Vagina (tissue), 2 donors: Measurements from ENCODE around the gene ACTA1.

Experiments used
- POLR2A ChIP-seq, 2 donors: fragments of 450-650 bp; IDR thresholded peaks; one replicate each; pipeline ENCODE4 v1.6.1; 2017; ENCODE audit warnings: antibody characterized with exemption in 2 of 2, mild to moderate bottlenecking in 2 of 2, moderate library complexity in 2 of 2
- TF ChIP-seq, protein P1 (sequence below), 3 experiments: fragments of 450-650 bp in 2 of 3; fragments of 200-600 bp in 1 of 3; sonication (generic) in 1 of 3; IDR thresholded peaks; one replicate each; pipeline ENCODE4 v1.5.1; 2017 to 2019; ENCODE audit warnings: antibody characterized with exemption in 3 of 3, mild to moderate bottlenecking in 2 of 3, moderate library complexity in 2 of 3

DNA sequence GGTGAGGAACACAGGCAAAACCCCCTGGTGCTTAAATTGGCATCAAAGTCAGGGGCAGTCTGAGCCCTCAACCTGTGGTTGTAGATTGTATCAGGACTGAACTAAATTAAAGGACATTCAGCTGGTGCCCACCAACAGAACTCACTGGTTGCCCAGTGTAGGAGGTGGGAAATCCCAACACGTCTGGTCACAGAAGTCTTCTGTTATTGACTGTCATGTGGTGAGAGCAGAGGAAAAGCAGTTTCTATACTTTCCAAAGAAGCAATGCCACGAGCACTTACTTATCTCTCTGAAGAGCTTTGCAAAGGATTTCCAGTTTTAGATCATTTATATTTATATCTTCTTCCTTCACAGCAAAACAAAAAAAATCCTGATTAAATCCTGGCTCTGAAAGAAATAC, 15.0 kb upstream of the ACTA1 start:
- TF ChIP-seq, protein P1, sequence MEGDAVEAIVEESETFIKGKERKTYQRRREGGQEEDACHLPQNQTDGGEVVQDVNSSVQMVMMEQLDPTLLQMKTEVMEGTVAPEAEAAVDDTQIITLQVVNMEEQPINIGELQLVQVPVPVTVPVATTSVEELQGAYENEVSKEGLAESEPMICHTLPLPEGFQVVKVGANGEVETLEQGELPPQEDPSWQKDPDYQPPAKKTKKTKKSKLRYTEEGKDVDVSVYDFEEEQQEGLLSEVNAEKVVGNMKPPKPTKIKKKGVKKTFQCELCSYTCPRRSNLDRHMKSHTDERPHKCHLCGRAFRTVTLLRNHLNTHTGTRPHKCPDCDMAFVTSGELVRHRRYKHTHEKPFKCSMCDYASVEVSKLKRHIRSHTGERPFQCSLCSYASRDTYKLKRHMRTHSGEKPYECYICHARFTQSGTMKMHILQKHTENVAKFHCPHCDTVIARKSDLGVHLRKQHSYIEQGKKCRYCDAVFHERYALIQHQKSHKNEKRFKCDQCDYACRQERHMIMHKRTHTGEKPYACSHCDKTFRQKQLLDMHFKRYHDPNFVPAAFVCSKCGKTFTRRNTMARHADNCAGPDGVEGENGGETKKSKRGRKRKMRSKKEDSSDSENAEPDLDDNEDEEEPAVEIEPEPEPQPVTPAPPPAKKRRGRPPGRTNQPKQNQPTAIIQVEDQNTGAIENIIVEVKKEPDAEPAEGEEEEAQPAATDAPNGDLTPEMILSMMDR (IDR thresholded peaks at IDR 0.05), result no peak
- TF ChIP-seq POLR2A (IDR thresholded peaks at IDR 0.05), result no peak
